Nephron progenitor cell (in vitro differentiated cells): Measurements from ENCODE around the gene MAML2.

ENCODE experiments used
- DNase-seq: peaks from one replicate; pipeline ENCODE4 v3.0.0; 2021
- H3K27ac Mint-ChIP-seq: 2 replicates; pipeline ENCODE4 v1.8.0; 2021; ENCODE audit warnings: mild to moderate bottlenecking, moderate library complexity, mixed read lengths
- H3K27me3 Mint-ChIP-seq: 2 replicates; pipeline ENCODE4 v1.8.0; 2021; ENCODE audit warnings: mild to moderate bottlenecking, low read depth, mixed read lengths; ENCODE audit not compliant: poor library complexity
- H3K36me3 Mint-ChIP-seq: 2 replicates; pipeline ENCODE4 v1.8.0; 2021; ENCODE audit warnings: low read depth, mixed read lengths
- H3K4me1 Mint-ChIP-seq: 2 replicates; pipeline ENCODE4 v1.8.0; 2021; ENCODE audit warnings: mixed read lengths
- H3K4me3 Mint-ChIP-seq: 2 replicates; pipeline ENCODE4 v1.8.0; 2021; ENCODE audit warnings: mild to moderate bottlenecking, moderate library complexity, mixed read lengths
- H3K9me3 Mint-ChIP-seq: 2 replicates; pipeline ENCODE4 v1.8.0; 2021; ENCODE audit warnings: mild to moderate bottlenecking, moderate library complexity, mixed read lengths
- CTCF ChIP-seq: fragments of 200-600 bp; sonication (generic); IDR thresholded peaks from 2 replicates; pipeline ENCODE4 v1.5.0; 2021; ENCODE audit warnings: antibody characterized with exemption

The MAML2 gene

GRCh38 chr11:96116376-96116775 lies 226.6 kb downstream of the MAML2 start:
- peak overlapping the region; percentile 4 for H3K27ac Mint-ChIP-seq
- TF ChIP-seq CTCF: no peak
- H3K4me3 Mint-ChIP-seq: no peak overlapping the region
- peaks cover 22% of the 10 kb centered on the region for H3K36me3 Mint-ChIP-seq
- H3K27me3 Mint-ChIP-seq: peaks cover 4% of the 10 kb centered on the region
- H3K9me3 Mint-ChIP-seq: no peaks in the 10 kb centered on the region
- no peak for DNase-seq
- H3K4me1 Mint-ChIP-seq: peaks cover 32% of the 10 kb centered on the region

GRCh38 chr11:96114178-96115064 lies 228.6 kb downstream of the MAML2 start:
- Mint-ChIP-seq H3K27ac (peak overlapping the region; percentile 79), H3K4me3 (no peak overlapping the region), H3K27me3 (peaks cover 4% of the 10 kb centered on the region), H3K4me1 (peaks cover 32% of the 10 kb centered on the region), H3K36me3 (peaks cover 10% of the 10 kb centered on the region), H3K9me3 (no peaks in the 10 kb centered on the region)
- no peak for TF ChIP-seq CTCF
- no peak for DNase-seq

- peaks cover 32% of the 10 kb centered on the region for H3K4me1 Mint-ChIP-seq
- no peak for TF ChIP-seq CTCF
- peaks cover 4% of the 10 kb centered on the region for H3K27me3 Mint-ChIP-seq
- H3K36me3 Mint-ChIP-seq: peaks cover 9% of the 10 kb centered on the region
- DNase-seq: no peak
- no peak overlapping the region for H3K27ac Mint-ChIP-seq
- H3K4me3 Mint-ChIP-seq: no peak overlapping the region
- H3K9me3 Mint-ChIP-seq: no peaks in the 10 kb centered on the region
These were observed 229.8 kb downstream of the MAML2 start for GRCh38 chr11:96113193-96113681.

- no peak for DNase-seq
- peaks cover 4% of the 10 kb centered on the region for H3K27me3 Mint-ChIP-seq
- H3K4me1 Mint-ChIP-seq: peaks cover 39% of the 10 kb centered on the region
- peaks cover 9% of the 10 kb centered on the region for H3K36me3 Mint-ChIP-seq
- H3K27ac Mint-ChIP-seq: no peak overlapping the region
- no peak for TF ChIP-seq CTCF
- no peak overlapping the region for H3K4me3 Mint-ChIP-seq
- H3K9me3 Mint-ChIP-seq: no peaks in the 10 kb centered on the region
These were observed 230.5 kb downstream of the MAML2 start for GRCh38 chr11:96112192-96113128.

- peak overlapping the region; percentile 49 for H3K27ac Mint-ChIP-seq
- DNase-seq: no peak
- TF ChIP-seq CTCF: no peak
- H3K4me3 Mint-ChIP-seq: no peak overlapping the region
- H3K9me3 Mint-ChIP-seq: no peaks in the 10 kb centered on the region
- H3K27me3 Mint-ChIP-seq: peaks cover 4% of the 10 kb centered on the region
- H3K4me1 Mint-ChIP-seq: peaks cover 45% of the 10 kb centered on the region
- H3K36me3 Mint-ChIP-seq: peaks cover 9% of the 10 kb centered on the region
These were observed 231.7 kb downstream of the MAML2 start for GRCh38 chr11:96111308-96111707.
